Activated B cell treated with CpG ODN at 0.5 μM for 24 hours (primary cell): ENCODE results near the gene MDM4. TPM values are rescaled to one million over a fixed set of nuclear protein-coding genes. Genes with fewer than 3 reads are reported as not detected.
"Not testable (repeated sequence)": the region's sequence is repeated elsewhere in the genome, so short reads cannot be mapped to it uniquely, and the experiment has no call there.

ENCODE experiments used
- ATAC-seq: fragments of 200-7000 bp; cut with Tn5 transposase; one replicate; pipeline ENCODE4 v1.10.0; 2021; ENCODE audit warnings: low read depth, mild to moderate bottlenecking, moderate library complexity
- CTCF ChIA-PET: fragments of 350-600 bp; sonication (Branson Sonifier 250); formaldehyde crosslinking; loops from one replicate; lab custom pipeline; 2021; ENCODE audit warnings: antibody characterized with exemption; lab: Charles Lee
- POLR2A ChIA-PET: fragments of 350-600 bp; sonication (Branson Sonifier 250); formaldehyde crosslinking; loops from one replicate; lab custom pipeline; 2021; ENCODE audit warnings: antibody characterized with exemption; lab: Charles Lee
- DNase-seq: peaks from one replicate; pipeline ENCODE4 v3.0.0; 2022
- H3K27ac Mint-ChIP-seq: one replicate; pipeline ENCODE4 v1.8.0; 2020; ENCODE audit warnings: mixed read lengths
- H3K27me3 Mint-ChIP-seq: one replicate; pipeline ENCODE4 v1.8.0; 2021; ENCODE audit warnings: mixed read lengths
- H3K36me3 Mint-ChIP-seq: one replicate; pipeline ENCODE4 v1.8.0; 2021; ENCODE audit warnings: low read depth, mixed read lengths
- H3K4me1 Mint-ChIP-seq: one replicate; pipeline ENCODE4 v1.8.0; 2021; ENCODE audit warnings: mixed read lengths
- H3K4me3 Mint-ChIP-seq: one replicate; pipeline ENCODE4 v1.8.0; 2020; ENCODE audit warnings: mild to moderate bottlenecking, mixed read lengths
- H3K9me3 Mint-ChIP-seq: one replicate; pipeline ENCODE4 v1.8.0; 2020; ENCODE audit warnings: mixed read lengths
- intact Hi-C: fragments of 100-400 bp; cut with micrococcal nuclease; formaldehyde crosslinking; loops from one replicate; pipeline ENCODE4 v1.15.1; 2024
- total RNA-seq: library from RNA; stranded (reverse); gene quantifications from 2 replicates; pipeline ENCODE4 v1.2.3, GENCODE V29; 2022
- TF ChIP-seq, protein P1 (sequence below): fragments of 200-600 bp; IDR thresholded peaks from one replicate; pipeline ENCODE4 v1.8.0; 2022; ENCODE audit warnings: antibody characterized with exemption, mild to moderate bottlenecking

MDM4 gene
- total RNA-seq, 1 donor from 2014 or later = 264 TPM

DNA sequence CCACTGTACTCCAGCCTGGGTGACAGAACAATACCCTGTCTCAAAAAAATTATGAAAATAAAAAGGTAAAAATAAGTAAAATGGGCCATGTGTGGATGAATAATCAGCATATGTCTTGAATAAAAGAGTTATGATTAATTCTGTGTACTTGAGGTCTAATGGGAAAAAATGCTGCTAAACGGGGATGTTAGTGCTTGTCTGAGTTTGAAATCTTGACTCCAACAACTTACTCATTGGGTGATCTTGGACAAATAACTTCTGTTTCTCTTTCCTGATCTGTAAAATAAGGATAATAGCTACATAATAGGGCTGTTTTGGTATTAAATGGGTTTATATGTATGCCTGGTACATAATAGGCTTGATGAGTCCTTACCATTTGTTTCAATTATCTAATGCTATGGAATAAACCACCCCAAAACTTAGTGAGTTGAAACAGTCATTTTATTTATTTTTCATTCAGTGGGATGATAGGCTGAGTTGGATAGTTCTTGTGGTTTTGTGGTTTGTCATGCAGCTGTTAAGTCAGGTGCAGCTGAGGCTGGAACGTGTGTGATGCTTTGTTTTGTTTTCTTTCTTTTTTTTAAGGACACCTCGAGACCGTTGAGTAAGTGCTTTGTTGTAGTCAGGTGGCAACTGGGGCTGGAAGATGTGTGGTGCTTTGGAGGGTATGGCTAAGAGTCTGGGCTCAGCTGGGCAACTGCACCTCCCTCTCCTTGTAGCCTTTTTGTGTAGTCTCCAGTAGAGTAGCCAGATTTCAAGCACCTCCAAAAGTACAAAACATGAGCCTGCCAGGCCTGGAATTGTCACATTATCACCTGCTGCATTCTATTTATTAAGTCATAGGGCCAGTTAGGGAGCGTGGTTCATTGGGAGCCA, 4.9 kb downstream of the MDM4 start:
- intact Hi-C loops = loop anchor here (1.0 kb wide), 2 partner anchors 10 to 14 kb away; no protein-coding TSS in a partner anchor

GRCh38 chr1:204521941-204522521, 5.8 kb downstream of the MDM4 start:
- intact Hi-C loops = loop anchor here (1.0 kb wide), 2 partner anchors 9 to 15 kb away; no protein-coding TSS in a partner anchor
- peak; percentile 47 for ATAC-seq
- Mint-ChIP-seq H3K4me3 (peak overlapping the region; percentile 60), H3K4me1 (peaks cover 75% of the 10 kb centered on the region), H3K27ac (peak overlapping the region; percentile 84), H3K36me3 (peaks cover 71% of the 10 kb centered on the region)
- CTCF ChIA-PET = interaction anchor here (0.9 to 1.5 kb wide), 3 partner anchors 19 to 92 kb away, joined by 3 to 4 read pairs (median 4); no protein-coding TSS in a partner anchor
- not testable (repeated sequence) for DNase-seq, H3K27me3 Mint-ChIP-seq, H3K9me3 Mint-ChIP-seq
- POLR2A ChIA-PET = interaction anchor here (0.6 to 5.5 kb wide), 6 partner anchors 8 to 1232 kb away, joined by 5 to 63 read pairs (median 8); no protein-coding TSS in a partner anchor

More for the DNA sequence above, 4.9 kb downstream of the MDM4 start:
- DNase-seq (peak; percentile 30), ATAC-seq (peak; percentile 36)
- H3K36me3 Mint-ChIP-seq = peaks cover 65% of the 10 kb centered on the region
- no peaks in the 10 kb centered on the region for H3K27me3 Mint-ChIP-seq
- H3K4me1 Mint-ChIP-seq = peaks cover 75% of the 10 kb centered on the region
- ChIA-PET POLR2A (interaction anchor here (0.6 to 5.5 kb wide), 5 partner anchors 7 to 125 kb away, joined by 5 to 63 read pairs (median 12); no protein-coding TSS in a partner anchor), CTCF (interaction anchor here (0.8 kb wide), 2 partner anchors 10 to 243 kb away, joined by 3 read pairs; no protein-coding TSS in a partner anchor)
- H3K9me3 Mint-ChIP-seq = peaks cover 4% of the 10 kb centered on the region
- H3K4me3 Mint-ChIP-seq = peak overlapping the region; percentile 68
- peak overlapping the region; percentile 84 for H3K27ac Mint-ChIP-seq
- TF ChIP-seq, protein P1, sequence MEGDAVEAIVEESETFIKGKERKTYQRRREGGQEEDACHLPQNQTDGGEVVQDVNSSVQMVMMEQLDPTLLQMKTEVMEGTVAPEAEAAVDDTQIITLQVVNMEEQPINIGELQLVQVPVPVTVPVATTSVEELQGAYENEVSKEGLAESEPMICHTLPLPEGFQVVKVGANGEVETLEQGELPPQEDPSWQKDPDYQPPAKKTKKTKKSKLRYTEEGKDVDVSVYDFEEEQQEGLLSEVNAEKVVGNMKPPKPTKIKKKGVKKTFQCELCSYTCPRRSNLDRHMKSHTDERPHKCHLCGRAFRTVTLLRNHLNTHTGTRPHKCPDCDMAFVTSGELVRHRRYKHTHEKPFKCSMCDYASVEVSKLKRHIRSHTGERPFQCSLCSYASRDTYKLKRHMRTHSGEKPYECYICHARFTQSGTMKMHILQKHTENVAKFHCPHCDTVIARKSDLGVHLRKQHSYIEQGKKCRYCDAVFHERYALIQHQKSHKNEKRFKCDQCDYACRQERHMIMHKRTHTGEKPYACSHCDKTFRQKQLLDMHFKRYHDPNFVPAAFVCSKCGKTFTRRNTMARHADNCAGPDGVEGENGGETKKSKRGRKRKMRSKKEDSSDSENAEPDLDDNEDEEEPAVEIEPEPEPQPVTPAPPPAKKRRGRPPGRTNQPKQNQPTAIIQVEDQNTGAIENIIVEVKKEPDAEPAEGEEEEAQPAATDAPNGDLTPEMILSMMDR = no peak

DNA sequence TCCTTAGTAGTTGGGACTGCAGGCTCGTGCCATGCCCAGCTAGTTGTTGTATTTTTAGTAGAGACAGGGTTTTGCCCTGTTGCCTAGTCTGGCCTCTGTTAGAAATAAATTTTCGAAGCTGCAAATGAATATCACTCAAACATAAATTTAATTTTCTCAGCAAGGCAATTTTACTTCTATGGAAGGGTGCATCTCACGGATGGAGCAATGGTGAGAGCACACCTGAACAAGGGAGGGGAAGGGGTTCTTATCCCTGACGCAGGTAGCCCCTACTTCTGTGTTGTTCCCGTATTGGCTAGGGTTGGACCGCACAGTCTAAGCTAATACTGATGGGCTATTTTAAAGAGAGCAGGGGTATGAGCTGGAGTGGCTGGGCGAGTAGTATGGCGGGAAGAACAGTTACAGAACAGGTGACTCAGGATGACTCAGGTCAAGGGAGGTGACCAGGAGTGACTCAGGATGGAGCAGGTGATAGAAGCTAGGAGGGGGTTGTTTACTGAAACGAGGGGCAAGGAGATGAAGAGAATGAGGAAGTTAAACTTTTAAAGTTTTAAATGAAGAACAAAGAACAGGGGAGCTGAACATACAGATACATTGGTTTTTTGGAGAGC, 7.5 kb downstream of the MDM4 start:
- TF ChIP-seq, protein P1 = no peak
- peak overlapping the region; percentile 90 for H3K27ac Mint-ChIP-seq
- CTCF ChIA-PET = interaction anchor here (0.9 to 1.5 kb wide), 3 partner anchors 21 to 92 kb away, joined by 3 to 6 read pairs (median 4); no protein-coding TSS in a partner anchor
- peaks cover 61% of the 10 kb centered on the region for H3K4me1 Mint-ChIP-seq
- ATAC-seq = peak; percentile 32
- H3K9me3 Mint-ChIP-seq = peaks cover 4% of the 10 kb centered on the region
- peaks cover 77% of the 10 kb centered on the region for H3K36me3 Mint-ChIP-seq
- POLR2A ChIA-PET = interaction anchor here (0.6 to 5.5 kb wide), 6 partner anchors 8 to 30 kb away, joined by 4 to 63 read pairs (median 9); partner anchors contain the start of genes MDM4 and PIK3C2B
- intact Hi-C loops = no loop called here
- DNase-seq = no peak
- peak overlapping the region; percentile 66 for H3K4me3 Mint-ChIP-seq
- H3K27me3 Mint-ChIP-seq = no peaks in the 10 kb centered on the region

- Mint-ChIP-seq H3K4me1 (peaks cover 48% of the 10 kb centered on the region), H3K36me3 (peaks cover 73% of the 10 kb centered on the region), H3K4me3 (peak overlapping the region; percentile 29), H3K27ac (peak overlapping the region; percentile 76), H3K9me3 (peaks cover 4% of the 10 kb centered on the region), H3K27me3 (no peaks in the 10 kb centered on the region)
- ATAC-seq (no peak), DNase-seq (no peak)
- ChIA-PET POLR2A (interaction anchor here (0.8 to 5.5 kb wide), 5 partner anchors 9 to 20 kb away, joined by 3 to 63 read pairs (median 12); partner anchors contain the start of gene MDM4), CTCF (interaction anchor here (1.1 to 1.5 kb wide), 3 partner anchors 22 to 238 kb away, joined by 3 to 6 read pairs (median 4); no protein-coding TSS in a partner anchor)
- TF ChIP-seq, protein P1 = no peak
- intact Hi-C loops = no loop called here
These were observed 8.8 kb downstream of the MDM4 start for GRCh38 chr1:204524986-204525385.

DNA sequence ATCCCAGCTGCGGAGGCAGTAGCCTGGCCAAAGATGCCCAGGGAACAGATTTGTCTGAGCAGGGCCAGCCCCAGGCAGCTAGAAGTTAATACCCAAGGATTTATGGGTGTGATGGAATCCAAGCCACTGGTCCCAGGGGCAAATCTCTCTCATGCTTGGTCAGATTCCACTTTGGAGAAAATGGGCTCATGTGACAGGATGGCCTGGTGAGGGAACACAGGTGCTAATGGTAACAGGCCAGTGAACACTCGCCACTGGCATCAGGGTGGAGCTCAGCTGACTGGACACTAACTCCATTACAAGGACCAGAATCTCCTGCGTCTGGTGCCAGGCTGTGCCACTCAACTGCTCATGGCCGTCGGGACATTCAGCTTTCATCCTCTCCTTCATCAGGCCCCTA, 12.0 kb downstream of the MDM4 start:
- intact Hi-C loops = no loop called here
- TF ChIP-seq, protein P1 = no peak
- CTCF ChIA-PET = interaction anchor here (1.2 to 1.9 kb wide), 2 partner anchors 97 to 279 kb away, joined by 5 read pairs; no protein-coding TSS in a partner anchor
- peaks cover 44% of the 10 kb centered on the region for H3K4me1 Mint-ChIP-seq
- H3K9me3 Mint-ChIP-seq = peaks cover 4% of the 10 kb centered on the region
- H3K4me3 Mint-ChIP-seq = no peak overlapping the region
- ATAC-seq = no peak
- POLR2A ChIA-PET = interaction anchor here (0.7 to 6.0 kb wide), 2 partner anchors 11 to 21 kb away, joined by 3 to 71 read pairs; partner anchors contain the start of gene MDM4
- no peaks in the 10 kb centered on the region for H3K27me3 Mint-ChIP-seq
- peaks cover 82% of the 10 kb centered on the region for H3K36me3 Mint-ChIP-seq
- H3K27ac Mint-ChIP-seq = no peak overlapping the region
- no peak for DNase-seq
